GM21367 (cell line): ENCODE data around the gene PAFAH1B1.
"Not testable (repeated sequence)": the region's sequence is repeated elsewhere in the genome, so short reads cannot be mapped to it uniquely, and the experiment has no call there.

ENCODE experiments used
- ATAC-seq: cut with Tn5 transposase; IDR thresholded peaks from one replicate; pipeline ENCODE4 v1.9.1; 2021; ENCODE audit not compliant: unreplicated experiment

The PAFAH1B1 gene

GRCh38 chr17:2592971-2593820 is at the start of gene PAFAH1B1:
PAFAH1B1 (plus strand) TSS chr17:2593654; CDS start chr17:2638289, 44,635 bp downstream.
- ATAC-seq, result peak; percentile 54

GRCh38 chr17:2545393-2545792 is 48.1 kb upstream of the PAFAH1B1 start:
- no peak for ATAC-seq

- ATAC-seq, result no peak
These were observed 46.3 kb upstream of the PAFAH1B1 start for GRCh38 chr17:2547176-2547575.

DNA sequence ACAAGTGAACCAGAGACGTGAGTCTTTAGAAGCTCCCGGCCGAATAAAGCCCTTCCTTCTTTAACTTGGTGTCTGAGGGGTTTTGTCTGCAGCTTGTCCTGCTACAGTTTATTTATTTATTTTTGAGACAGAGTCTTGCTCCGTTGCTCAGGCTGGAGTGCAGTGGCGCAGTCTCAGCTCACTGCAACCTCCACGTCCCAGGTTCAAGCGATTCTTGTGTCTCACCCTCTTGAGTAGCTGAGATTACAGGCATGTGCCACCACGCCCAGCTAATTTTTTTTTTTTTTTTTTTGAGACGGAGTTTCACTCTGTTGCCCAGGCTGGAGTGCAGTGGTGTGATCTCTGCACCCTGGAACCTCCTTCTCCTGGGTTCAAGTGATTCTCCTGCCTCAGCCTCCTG is 45.4 kb upstream of the PAFAH1B1 start:
- ATAC-seq, result not testable (repeated sequence)

GRCh38 chr17:2549392-2550211 is 43.9 kb upstream of the PAFAH1B1 start:
- no peak for ATAC-seq

GRCh38 chr17:2551493-2551892 is 42.0 kb upstream of the PAFAH1B1 start:
- ATAC-seq, result no peak

DNA sequence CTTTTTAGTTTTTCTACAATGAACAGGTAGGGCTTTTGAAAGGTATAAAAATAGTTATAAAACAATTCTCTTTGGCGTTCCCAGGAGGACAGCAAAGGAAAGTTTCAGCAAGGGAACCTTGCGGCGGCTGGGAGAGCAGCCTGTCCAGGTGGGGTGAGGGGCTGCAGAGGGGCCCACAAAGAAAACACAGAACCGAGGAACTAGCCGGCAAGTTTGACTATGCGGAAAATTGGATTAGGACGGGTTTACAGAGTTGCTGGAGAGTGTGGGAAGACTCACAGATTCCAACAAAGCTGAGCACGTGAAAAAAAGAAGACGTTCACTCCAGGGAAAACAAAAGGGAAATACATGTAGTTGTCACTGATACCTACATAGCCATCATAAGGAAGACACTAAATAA is 41.5 kb upstream of the PAFAH1B1 start:
- ATAC-seq, result no peak

DNA sequence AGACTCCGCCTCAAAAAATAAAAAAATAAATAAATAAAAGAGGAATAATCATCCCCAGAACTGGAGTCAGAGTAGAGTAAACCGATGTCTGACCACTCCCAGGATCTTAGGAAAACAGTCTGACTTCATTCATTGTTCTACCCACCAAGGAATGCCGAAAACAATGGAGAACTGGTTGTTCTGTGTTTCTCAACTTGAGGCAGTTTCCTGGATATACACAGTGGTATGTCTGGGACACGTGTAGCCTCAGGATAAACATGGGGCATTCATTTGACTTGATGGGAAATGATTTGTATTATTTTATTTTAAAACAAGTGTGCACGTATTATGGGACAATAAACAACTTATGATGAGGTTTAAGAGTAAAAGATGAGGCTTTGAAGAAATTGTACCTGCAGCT is 32.8 kb upstream of the PAFAH1B1 start:
- no peak for ATAC-seq

GRCh38 chr17:2562162-2562858 is 31.1 kb upstream of the PAFAH1B1 start:
- ATAC-seq, result no peak

DNA sequence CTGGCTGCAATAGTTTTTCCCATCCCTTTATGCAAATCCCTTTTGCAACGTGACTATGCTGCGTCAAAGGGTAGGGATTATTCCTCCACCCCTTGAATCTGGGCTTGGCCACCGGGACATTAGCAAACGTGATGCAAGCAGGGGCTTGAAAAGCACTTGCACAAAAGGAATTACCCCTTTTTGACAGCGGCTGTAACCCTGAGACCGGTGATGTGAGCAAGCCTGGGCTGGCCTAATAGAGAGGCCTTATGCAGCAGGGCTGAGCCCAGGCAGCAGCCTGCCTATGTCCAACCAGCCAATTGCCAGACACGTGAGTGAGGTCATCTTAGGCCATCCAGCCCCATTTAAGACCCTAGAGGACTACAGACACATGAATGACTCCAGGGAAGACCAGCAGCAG is 30.4 kb upstream of the PAFAH1B1 start:
- no peak for ATAC-seq

DNA sequence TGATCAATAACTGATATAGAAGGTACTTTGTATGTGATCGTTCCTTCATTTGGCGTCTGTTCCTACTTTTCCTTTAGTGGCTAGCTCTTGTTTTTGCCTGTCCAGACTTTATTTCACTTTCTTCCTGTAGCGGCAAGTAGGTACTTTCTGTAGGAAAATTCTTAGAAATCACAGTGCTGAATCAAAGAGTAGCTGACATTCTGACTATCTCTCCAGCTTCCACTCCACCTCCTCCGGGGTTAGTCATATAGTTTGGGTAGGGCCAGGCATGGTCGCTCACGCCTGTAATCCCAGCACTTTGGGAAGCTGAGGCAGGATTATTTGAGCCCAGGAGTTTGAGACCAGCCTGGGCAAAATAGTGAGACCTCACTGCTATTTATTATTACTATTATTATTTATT is 29.9 kb upstream of the PAFAH1B1 start:
- no peak for ATAC-seq

DNA sequence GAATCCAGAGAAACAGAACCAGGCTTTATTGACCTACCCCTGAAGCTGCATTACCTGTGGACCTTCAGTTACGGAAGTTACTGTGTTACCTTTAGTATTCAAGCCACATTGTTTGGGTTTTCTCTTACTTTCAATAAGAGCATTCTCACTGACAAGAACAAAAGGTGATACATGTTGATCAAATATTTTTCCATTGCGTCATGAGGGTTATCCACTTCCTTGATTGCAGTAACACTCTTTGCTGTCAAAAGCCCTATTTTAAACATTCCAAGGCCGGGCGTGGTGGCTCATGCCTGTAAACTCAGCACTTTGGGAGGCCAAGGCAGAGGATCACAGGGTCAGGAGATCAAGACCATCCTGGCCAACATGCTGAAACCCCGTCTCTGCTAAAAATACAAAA is 28.6 kb upstream of the PAFAH1B1 start:
- ATAC-seq, result no peak

GRCh38 chr17:2566056-2566455 is 27.4 kb upstream of the PAFAH1B1 start:
- no peak for ATAC-seq

- peak; percentile 62 for ATAC-seq
These were observed 21.7 kb upstream of the PAFAH1B1 start for GRCh38 chr17:2571523-2572303.

DNA sequence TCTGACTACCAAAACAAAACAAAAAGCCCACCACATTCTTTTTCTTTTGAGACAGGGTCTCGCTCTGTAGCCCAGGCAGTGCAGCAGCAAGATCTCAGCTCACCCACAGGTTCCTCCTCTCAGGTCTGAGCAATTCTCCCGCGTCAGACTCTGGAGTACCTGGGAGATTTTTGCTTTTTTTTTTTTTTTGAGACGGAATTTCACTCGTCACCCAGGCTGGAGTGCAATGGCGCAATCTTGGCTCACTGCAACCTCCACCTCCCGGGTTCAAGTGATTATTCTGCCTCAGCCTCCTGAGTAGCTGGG is 21.2 kb upstream of the PAFAH1B1 start:
- ATAC-seq, result not testable (repeated sequence)

GRCh38 chr17:2580151-2580550 is 13.3 kb upstream of the PAFAH1B1 start:
- no peak for ATAC-seq

DNA sequence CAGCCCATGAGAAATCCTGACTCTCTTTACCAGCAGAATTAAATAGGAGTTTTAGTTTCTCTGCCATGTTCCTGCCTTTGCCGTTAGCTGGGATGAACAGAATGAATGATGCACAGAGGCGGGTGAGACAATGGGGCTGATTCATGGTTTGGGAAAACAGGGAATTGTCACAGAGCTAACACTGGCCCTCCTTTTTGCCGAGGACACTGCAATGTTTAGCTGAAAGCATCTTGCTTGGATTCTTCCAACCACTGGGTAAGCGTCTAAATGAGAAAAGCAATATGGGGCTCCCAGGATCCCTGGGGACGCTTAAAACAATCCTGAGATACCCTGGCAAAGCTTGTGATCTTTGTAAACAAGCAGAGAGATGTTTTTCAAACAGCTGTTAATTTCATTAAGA is 12.8 kb upstream of the PAFAH1B1 start:
- no peak for ATAC-seq

- ATAC-seq, result no peak
These were observed 11.0 kb upstream of the PAFAH1B1 start for GRCh38 chr17:2582493-2582892.

GRCh38 chr17:2591040-2591640 is 2.3 kb upstream of the PAFAH1B1 start:
- ATAC-seq, result no peak
